Activated T-cell treated with anti-CD3 and anti-CD28 coated beads, Interleukin-2, amount 50 U/mL, for 72 hours (primary cell): ENCODE data around the gene HOXA6. TPM values are rescaled to one million over a fixed set of nuclear protein-coding genes. Genes with fewer than 3 reads are reported as not detected.
A peak's percentile ranks its signal among the peaks of the same experiment; 100 is the strongest.

Experiments
- ATAC-seq, 2 donors: fragments of 150-1000 bp; cut with Tn5 transposase; replicated peaks in 1 of 2; 2 replicates each; pipeline ENCODE4 v1.10.0; 2021; ENCODE audit warnings: moderate library complexity in 2 of 2, mild to moderate bottlenecking in 1 of 2
- DNase-seq, 2 donors: peaks; one replicate each; pipeline ENCODE4 v3.0.0; 2021 to 2022; ENCODE audit warnings: mixed read lengths in 1 of 2
- H3K27ac Mint-ChIP-seq: one replicate; pipeline ENCODE4 v1.8.0; 2022; ENCODE audit warnings: mild to moderate bottlenecking, moderate library complexity, mixed read lengths
- H3K27me3 Mint-ChIP-seq: one replicate; pipeline ENCODE4 v1.8.0; 2022; ENCODE audit warnings: low read depth, mixed read lengths
- H3K36me3 Mint-ChIP-seq, 2 donors: one replicate each; pipeline ENCODE4 v1.8.0; 2022; ENCODE audit warnings: mixed read lengths in 2 of 2, mild to moderate bottlenecking in 1 of 2; ENCODE audit not compliant: insufficient read depth in 2 of 2
- H3K4me1 Mint-ChIP-seq: one replicate; pipeline ENCODE4 v1.8.0; 2022; ENCODE audit warnings: low read depth, mixed read lengths
- H3K4me3 Mint-ChIP-seq, 2 donors: one replicate each; pipeline ENCODE4 v1.8.0; 2022; ENCODE audit warnings: mild to moderate bottlenecking in 2 of 2, mixed read lengths in 2 of 2, moderate library complexity in 2 of 2
- H3K9me3 Mint-ChIP-seq, 2 donors: one replicate each; pipeline ENCODE4 v1.8.0; 2022; ENCODE audit warnings: mixed read lengths in 2 of 2
- total RNA-seq, 2 donors: library from RNA; stranded (reverse); gene quantifications; one replicate each; pipeline ENCODE4 v1.2.3, GENCODE V29; 2022

Gene HOXA6
- total RNA-seq, 2 donors from 2014 or later = 0.31 TPM; not detected in 1

DNA sequence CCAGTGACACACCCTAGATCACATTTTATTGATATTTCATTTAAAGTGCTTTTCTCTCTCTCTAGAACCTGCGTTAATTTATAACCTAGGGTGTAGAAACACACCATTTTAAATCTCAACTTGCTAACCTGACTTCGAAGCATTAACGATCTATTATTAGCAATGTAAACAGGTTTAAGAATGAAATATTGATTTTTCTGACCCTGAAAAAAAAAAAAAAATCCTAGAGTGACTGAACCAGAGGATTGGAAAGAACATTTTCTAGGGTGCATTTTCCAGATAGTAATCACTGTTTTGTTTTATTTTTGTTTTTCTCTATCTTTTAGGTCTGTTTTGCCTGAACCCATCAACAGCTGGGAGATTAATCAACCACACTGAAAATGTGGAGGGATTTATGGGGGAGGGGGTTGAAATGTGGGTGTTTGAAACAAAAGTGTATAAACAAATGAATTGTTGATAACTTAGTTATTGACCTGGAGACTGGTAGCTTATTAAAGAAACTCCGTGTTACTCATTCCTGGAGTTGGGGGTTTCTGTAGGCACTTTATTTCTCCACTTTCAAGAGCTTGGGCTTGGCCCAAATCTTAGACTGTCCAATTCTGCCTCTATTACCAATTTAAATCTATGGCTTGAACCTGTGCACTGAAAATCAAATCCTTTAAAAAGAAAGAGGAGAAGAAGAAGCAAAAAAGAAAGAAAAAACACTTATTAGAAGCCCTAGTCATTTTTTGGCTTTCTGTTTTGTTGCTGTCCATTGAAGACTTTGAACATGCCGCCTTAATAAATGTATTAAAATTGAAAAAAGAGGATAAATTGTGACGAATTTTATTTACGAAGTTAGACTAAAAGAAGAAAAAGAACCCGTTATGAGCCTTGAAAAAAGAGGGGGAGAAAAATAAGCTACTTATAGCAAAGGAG, 47.9 kb downstream of the HOXA6 start:
- H3K9me3 Mint-ChIP-seq = no peaks in the 10 kb centered on the region
- H3K27me3 Mint-ChIP-seq = peaks cover 85% of the 10 kb centered on the region
- peaks cover 53% of the 10 kb centered on the region for H3K4me1 Mint-ChIP-seq
- H3K27ac Mint-ChIP-seq = no peak overlapping the region
- H3K4me3 Mint-ChIP-seq = no peak overlapping the region
- ATAC-seq (no peak), DNase-seq (no peak)
- peaks cover 1 to 10% of the 10 kb centered on the region in 2 donors for H3K36me3 Mint-ChIP-seq

GRCh38 chr7:27098578-27099451, 48.8 kb downstream of the HOXA6 start:
- ATAC-seq (no peak), DNase-seq (no peak)
- Mint-ChIP-seq H3K27me3 (peaks cover 85% of the 10 kb centered on the region), H3K36me3 (peaks cover 1 to 10% of the 10 kb centered on the region in 2 donors), H3K4me1 (peaks cover 60% of the 10 kb centered on the region), H3K4me3 (peak overlapping the region; percentile 58 to 87), H3K9me3 (no peaks in the 10 kb centered on the region), H3K27ac (no peak overlapping the region)

DNA sequence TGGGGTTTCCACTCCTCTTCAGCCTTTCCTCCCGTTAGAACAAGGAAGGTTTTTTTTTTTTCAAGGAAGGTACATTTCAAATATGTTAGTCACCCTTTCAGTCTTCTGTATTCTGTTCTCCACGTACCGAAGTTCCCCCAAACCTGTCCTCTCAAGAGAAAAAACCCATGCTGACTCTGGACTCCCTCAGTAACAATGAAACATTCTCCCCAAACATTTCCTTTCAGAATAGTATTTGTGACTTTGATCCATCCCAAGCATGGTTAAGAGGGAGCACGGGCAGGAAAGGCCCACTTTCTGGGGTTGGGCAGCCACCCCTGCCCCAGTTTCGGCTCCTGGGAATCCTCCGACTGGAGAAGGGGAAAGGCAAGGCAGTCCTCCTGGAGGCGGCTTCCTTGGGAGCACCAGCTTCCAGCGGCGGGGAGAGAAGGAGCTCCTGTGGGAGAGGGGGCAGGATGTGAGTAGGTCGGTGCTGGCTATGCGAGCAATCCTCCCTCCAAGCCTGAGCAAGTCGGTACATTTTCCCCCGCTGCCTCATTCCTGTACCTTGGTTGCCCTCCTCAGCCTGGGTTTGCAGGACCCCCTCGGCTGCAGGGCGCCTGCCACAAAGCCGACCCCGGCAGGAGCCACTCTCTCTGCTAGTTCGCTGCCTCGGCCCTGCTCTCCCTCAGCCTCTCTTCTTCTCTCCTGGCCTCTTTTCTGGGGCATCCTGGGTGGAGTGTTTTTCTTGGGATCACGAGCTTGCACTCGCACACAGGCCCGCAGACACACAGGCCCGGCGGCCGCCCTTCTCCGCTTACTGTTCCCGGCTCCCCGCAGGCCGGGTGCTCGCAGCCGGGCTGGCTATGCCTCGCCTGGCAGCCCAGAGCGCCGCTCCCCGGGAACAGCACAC, 49.6 kb downstream of the HOXA6 start:
- Mint-ChIP-seq H3K9me3 (no peaks in the 10 kb centered on the region), H3K4me3 (peak overlapping the region; percentile 87 to 89), H3K36me3 (peaks cover 1 to 10% of the 10 kb centered on the region in 2 donors), H3K4me1 (peaks cover 56% of the 10 kb centered on the region), H3K27ac (no peak overlapping the region), H3K27me3 (peaks cover 85% of the 10 kb centered on the region)
- ATAC-seq (no peak), DNase-seq (no peak)

GRCh38 chr7:27096768-27097514, 50.6 kb downstream of the HOXA6 start:
- Mint-ChIP-seq H3K36me3 (peaks cover 0 to 10% of the 10 kb centered on the region in 2 donors), H3K27ac (peak overlapping the region; percentile 11), H3K9me3 (no peaks in the 10 kb centered on the region), H3K4me3 (peak overlapping the region; percentile 87 to 89), H3K27me3 (peaks cover 85% of the 10 kb centered on the region), H3K4me1 (peaks cover 48% of the 10 kb centered on the region)
- DNase-seq (peak in 1 of 2 donors; percentile 37), ATAC-seq (peak in 1 of 2 donors; percentile 22)

GRCh38 chr7:27095897-27096767, 51.4 kb downstream of the HOXA6 start, which contains the start of gene HOXA1:
Gene HOXA1, minus strand, starts transcription at chr7:27096000. Its CDS starts 88 bp downstream, at chr7:27095912.
- Mint-ChIP-seq H3K9me3 (no peaks in the 10 kb centered on the region), H3K27me3 (peaks cover 85% of the 10 kb centered on the region), H3K4me3 (peak within 1 kb of the TSS; percentile 87 to 89), H3K4me1 (peaks cover 42% of the 10 kb centered on the region), H3K36me3 (peaks cover 0 to 10% of the 10 kb centered on the region in 2 donors), H3K27ac (peak within 1 kb of the TSS; percentile 73)
- DNase-seq = peak; percentile 82 to 85
- peak; percentile 88 to 89 for ATAC-seq

Other genes with a start within 250 kb of the HOXA6 start
- under 1 TPM; 0.58 to 0.69 TPM for gene HOXA1, start 51.8 kb downstream of the HOXA6 start, total RNA-seq
- gene HOXA2, start 45.1 kb downstream of the HOXA6 start, total RNA-seq = not detected
- gene HOXA4, start 17.0 kb downstream of the HOXA6 start, total RNA-seq = under 1 TPM in 1 of 2 donors, not detected in 1; 0.79 TPM
- under 1 TPM in 1 of 2 donors, not detected in 1; 0.14 TPM for gene HOXA5, start 4.1 kb downstream of the HOXA6 start, total RNA-seq
- not detected for gene HOXA3, start 4.8 kb upstream of the HOXA6 start, total RNA-seq
- gene HOXA7, start 8.9 kb upstream of the HOXA6 start, total RNA-seq = not detected
- gene HOXA9, start 17.8 kb upstream of the HOXA6 start, total RNA-seq = not detected
- under 1 TPM; 0.19 to 0.26 TPM for gene HOXA10, start 26.5 kb upstream of the HOXA6 start, total RNA-seq
- under 1 TPM; 0.09 to 0.14 TPM for gene HOXA11, start 37.5 kb upstream of the HOXA6 start, total RNA-seq
- gene HOXA13, start 52.3 kb upstream of the HOXA6 start, total RNA-seq = not detected
- under 1 TPM in 1 of 2 donors, not detected in 1; 0.07 TPM for gene EVX1, start 95.0 kb upstream of the HOXA6 start, total RNA-seq